GM10266 (cell line): Measurements from ENCODE around the gene ATP1A1.

Experiments
- DNase-seq: peaks from one replicate; pipeline ENCODE4 v3.0.0; 2012; ENCODE audit errors: extremely low spot score
- CTCF ChIP-seq: IDR thresholded peaks from 2 replicates; pipeline ENCODE4 v1.5.1; 2012; ENCODE audit warnings: mild to moderate bottlenecking, low read depth; ENCODE audit not compliant: control insufficient read depth, insufficient read depth; ENCODE audit errors: missing control alignments

ATP1A1 gene

GRCh38 chr1:116424438-116424837 is 51.4 kb downstream of the ATP1A1 start:
- no peak for DNase-seq
- TF ChIP-seq CTCF, result no peak

GRCh38 chr1:116424863-116425262 is 51.8 kb downstream of the ATP1A1 start:
- no peak for TF ChIP-seq CTCF
- no peak for DNase-seq

- no peak for DNase-seq
- no peak for TF ChIP-seq CTCF
Observed at GRCh38 chr1:116425987-116426386, 52.9 kb downstream of the ATP1A1 start.

GRCh38 chr1:116426401-116426800 is 53.4 kb downstream of the ATP1A1 start:
- no peak for DNase-seq
- TF ChIP-seq CTCF, result no peak

- DNase-seq, result no peak
- TF ChIP-seq CTCF, result no peak
Observed at GRCh38 chr1:116428576-116428975, 55.5 kb downstream of the ATP1A1 start.

GRCh38 chr1:116429821-116430374 is 56.9 kb downstream of the ATP1A1 start:
- DNase-seq, result no peak
- TF ChIP-seq CTCF, result no peak

- no peak for DNase-seq
- TF ChIP-seq CTCF, result no peak
Observed at GRCh38 chr1:116431870-116432500, 58.9 kb downstream of the ATP1A1 start.
